ENCODE data around the gene AP3B1.

DNA sequence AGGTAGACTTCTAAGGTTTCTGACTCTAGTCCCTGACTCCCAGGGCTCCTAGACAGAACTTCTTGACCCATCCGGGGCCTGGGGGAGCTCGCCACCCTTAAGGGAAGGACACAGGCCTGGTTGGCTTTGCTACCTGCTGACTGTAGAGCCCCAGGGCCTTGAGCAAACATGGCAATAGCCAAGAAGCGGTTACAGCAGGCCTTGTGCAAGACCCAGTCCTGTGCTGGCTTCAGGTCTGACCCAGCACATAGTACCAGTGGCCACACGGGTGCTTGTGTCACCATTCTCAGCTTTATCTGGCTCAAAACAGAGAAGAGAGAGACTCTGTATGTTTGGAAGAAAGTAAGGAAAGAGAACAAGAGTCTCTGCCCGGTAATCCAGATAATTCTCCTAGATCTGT is 41.8 kb downstream of the AP3B1 start:
- TF ChIP-seq POLR2AphosphoS5 (IDR thresholded peaks at IDR 0.05) (no peak), POLR2A (IDR thresholded peaks at IDR 0.05) (no peak), EP300 (IDR thresholded peaks at IDR 0.05) (no peak)
- TF ChIP-seq, protein P1, sequence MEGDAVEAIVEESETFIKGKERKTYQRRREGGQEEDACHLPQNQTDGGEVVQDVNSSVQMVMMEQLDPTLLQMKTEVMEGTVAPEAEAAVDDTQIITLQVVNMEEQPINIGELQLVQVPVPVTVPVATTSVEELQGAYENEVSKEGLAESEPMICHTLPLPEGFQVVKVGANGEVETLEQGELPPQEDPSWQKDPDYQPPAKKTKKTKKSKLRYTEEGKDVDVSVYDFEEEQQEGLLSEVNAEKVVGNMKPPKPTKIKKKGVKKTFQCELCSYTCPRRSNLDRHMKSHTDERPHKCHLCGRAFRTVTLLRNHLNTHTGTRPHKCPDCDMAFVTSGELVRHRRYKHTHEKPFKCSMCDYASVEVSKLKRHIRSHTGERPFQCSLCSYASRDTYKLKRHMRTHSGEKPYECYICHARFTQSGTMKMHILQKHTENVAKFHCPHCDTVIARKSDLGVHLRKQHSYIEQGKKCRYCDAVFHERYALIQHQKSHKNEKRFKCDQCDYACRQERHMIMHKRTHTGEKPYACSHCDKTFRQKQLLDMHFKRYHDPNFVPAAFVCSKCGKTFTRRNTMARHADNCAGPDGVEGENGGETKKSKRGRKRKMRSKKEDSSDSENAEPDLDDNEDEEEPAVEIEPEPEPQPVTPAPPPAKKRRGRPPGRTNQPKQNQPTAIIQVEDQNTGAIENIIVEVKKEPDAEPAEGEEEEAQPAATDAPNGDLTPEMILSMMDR (IDR thresholded peaks at IDR 0.05), result no peak
